ENCODE data around the gene NFASC. TPM values are rescaled to one million over a fixed set of nuclear protein-coding genes. Genes with fewer than 3 reads are reported as not detected.

The NFASC gene
- total and polyA plus RNA-seq, 2 experiments from 2014 or later: 0.75 to 2.2 TPM

DNA sequence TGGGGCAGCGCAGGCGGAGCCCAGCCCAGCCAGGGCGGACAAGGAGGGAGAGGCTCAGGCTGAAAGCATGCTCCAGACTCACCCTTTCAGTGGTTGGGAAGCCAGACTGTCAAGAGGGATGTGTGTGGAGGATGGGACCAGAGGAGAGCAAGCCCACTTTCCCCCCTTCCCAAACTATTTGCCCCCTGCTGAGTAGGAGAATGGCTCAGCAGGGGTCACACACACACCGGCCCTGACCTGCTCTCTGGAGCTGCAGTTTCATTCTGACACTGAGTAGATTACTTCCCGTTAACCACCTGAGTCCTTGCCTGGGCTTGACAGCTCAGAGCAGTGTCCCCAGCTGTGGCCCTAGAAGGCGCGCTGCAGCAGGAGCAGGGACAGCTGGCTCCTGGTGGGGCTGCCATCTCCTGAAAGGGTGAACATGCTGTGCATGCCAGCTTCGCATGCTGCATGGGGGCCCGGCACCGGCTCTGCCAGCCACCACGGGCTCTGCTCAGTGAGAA lies 120.7 kb downstream of the NFASC start:
- no peak overlapping the region for H3K27ac ChIP-seq
- 56% methylated on average over 11 of the region's 11 CpGs for WGBS (ENCODE audit: low lambda C conversion rate, missing lambda C conversion rate)
- no peak overlapping the region for H2AFZ ChIP-seq

DNA sequence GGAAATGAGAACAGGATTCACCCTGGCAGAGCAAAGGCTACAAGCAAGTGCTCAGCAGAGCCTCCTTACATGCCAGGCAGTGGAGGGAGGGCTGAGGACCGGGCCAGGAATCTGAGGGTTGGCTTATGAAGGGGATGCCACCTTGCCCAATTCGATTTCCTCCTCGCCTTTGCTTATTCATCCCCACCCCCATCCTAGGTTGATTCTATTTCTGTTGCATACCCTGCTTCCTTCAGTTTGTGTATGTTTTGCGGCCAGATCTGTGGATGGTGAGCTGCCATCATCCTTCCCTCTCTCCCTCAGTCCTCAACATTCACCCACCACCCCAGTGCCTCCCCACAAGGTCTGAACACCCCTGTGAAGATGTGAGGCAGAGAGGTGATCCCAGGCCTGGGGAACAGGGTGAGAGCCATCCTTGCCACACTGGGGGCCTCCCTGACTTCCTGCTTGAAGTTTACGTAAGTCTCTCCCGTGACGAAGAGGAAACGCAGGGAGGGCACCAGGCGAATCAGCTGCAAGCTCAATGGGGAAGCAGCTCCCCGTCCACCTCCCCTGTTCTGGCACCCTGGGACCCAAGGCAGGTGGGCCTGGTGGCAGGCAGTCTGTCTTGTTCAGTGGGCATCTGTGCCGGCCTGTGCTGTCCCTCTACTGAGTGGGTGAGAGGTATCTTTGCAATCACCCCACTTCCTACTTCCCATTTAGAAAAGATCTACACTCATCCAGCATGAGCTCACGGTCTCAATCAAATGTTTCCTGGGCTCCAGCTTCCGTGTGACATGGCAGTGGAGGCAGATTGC lies 121.7 kb downstream of the NFASC start:
- 83% methylated on average over 13 of the region's 13 CpGs for WGBS (ENCODE audit: low lambda C conversion rate, missing lambda C conversion rate)
- TF ChIP-seq, protein P1, sequence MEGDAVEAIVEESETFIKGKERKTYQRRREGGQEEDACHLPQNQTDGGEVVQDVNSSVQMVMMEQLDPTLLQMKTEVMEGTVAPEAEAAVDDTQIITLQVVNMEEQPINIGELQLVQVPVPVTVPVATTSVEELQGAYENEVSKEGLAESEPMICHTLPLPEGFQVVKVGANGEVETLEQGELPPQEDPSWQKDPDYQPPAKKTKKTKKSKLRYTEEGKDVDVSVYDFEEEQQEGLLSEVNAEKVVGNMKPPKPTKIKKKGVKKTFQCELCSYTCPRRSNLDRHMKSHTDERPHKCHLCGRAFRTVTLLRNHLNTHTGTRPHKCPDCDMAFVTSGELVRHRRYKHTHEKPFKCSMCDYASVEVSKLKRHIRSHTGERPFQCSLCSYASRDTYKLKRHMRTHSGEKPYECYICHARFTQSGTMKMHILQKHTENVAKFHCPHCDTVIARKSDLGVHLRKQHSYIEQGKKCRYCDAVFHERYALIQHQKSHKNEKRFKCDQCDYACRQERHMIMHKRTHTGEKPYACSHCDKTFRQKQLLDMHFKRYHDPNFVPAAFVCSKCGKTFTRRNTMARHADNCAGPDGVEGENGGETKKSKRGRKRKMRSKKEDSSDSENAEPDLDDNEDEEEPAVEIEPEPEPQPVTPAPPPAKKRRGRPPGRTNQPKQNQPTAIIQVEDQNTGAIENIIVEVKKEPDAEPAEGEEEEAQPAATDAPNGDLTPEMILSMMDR (IDR thresholded peaks at IDR 0.05; ENCODE audit: poor library complexity): no peak
- no peak for TF ChIP-seq EZH2phosphoT487 (IDR thresholded peaks at IDR 0.05; ENCODE audit: low read depth, severe bottlenecking, unreplicated experiment)
- TF ChIP-seq EZH2 (IDR thresholded peaks at IDR 0.05; ENCODE audit: borderline replicate concordance): no peak
- DNase-seq (ENCODE audit: low spot score): no peak

More for the DNA sequence above, 120.7 kb downstream of the NFASC start:
- Histone ChIP-seq H3K4me2 (no peak overlapping the region), H4K20me1 (ENCODE audit: insufficient read depth, poor library complexity, severe bottlenecking) (no peaks in the 10 kb centered on the region), H3K27me3 (peaks cover 15% of the 10 kb centered on the region), H3K4me1 (ENCODE audit: insufficient read depth) (peaks cover 16% of the 10 kb centered on the region), H3K9me2 (replicated peaks; ENCODE audit: insufficient read depth) (no peaks in the 10 kb centered on the region), H3K9me3 (ENCODE audit: low read depth) (no peaks in the 10 kb centered on the region), H3K36me3 (replicated peaks; ENCODE audit: insufficient read depth, low read depth) (no peaks in the 10 kb centered on the region), H3K79me2 (no peaks in the 10 kb centered on the region), H3K4me3 (no peak overlapping the region)
- DNase-seq (ENCODE audit: low spot score): no peak
- no peak for TF ChIP-seq EZH2 (IDR thresholded peaks at IDR 0.05; ENCODE audit: borderline replicate concordance)
- TF ChIP-seq, protein P1 (IDR thresholded peaks at IDR 0.05; ENCODE audit: poor library complexity): no peak
- TF ChIP-seq EZH2phosphoT487 (IDR thresholded peaks at IDR 0.05; ENCODE audit: low read depth, severe bottlenecking, unreplicated experiment): no peak

DNA sequence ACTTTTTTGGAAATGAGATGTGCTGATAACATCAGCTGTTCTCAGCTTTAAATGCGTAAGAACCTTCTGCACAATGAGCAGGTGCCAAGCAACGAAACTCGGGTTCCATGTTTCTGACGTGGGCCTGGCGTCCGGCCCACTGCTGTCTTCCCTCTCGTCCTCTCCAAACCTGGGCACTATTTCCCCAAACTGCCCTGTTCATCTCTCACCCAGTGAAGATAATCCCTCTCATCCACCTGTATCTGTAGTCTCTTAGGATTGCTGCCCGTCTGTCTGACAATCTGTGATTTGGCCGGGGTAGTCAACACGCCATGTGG lies 122.3 kb downstream of the NFASC start:
- no peaks in the 10 kb centered on the region for H4K20me1 ChIP-seq (ENCODE audit: insufficient read depth, poor library complexity, severe bottlenecking)
- H3K79me2 ChIP-seq: no peaks in the 10 kb centered on the region
- H3K9me2 ChIP-seq (replicated peaks; ENCODE audit: insufficient read depth): no peaks in the 10 kb centered on the region
- no peak overlapping the region for H2AFZ ChIP-seq
- H3K27ac ChIP-seq: no peak overlapping the region
- no peaks in the 10 kb centered on the region for H3K9me3 ChIP-seq (ENCODE audit: low read depth)
- H3K4me2 ChIP-seq: no peak overlapping the region
- TF ChIP-seq EZH2phosphoT487 (IDR thresholded peaks at IDR 0.05; ENCODE audit: low read depth, severe bottlenecking, unreplicated experiment) (no peak), EZH2 (IDR thresholded peaks at IDR 0.05; ENCODE audit: borderline replicate concordance) (no peak)
- TF ChIP-seq, protein P1 (IDR thresholded peaks at IDR 0.05; ENCODE audit: poor library complexity): no peak
- H3K4me3 ChIP-seq: no peak overlapping the region
- peaks cover 25% of the 10 kb centered on the region for H3K4me1 ChIP-seq (ENCODE audit: insufficient read depth)
- WGBS (ENCODE audit: low lambda C conversion rate, missing lambda C conversion rate): 96% methylated on average over 10 of the region's 10 CpGs
- H3K27me3 ChIP-seq: peaks cover 15% of the 10 kb centered on the region
- DNase-seq (ENCODE audit: low spot score): no peak
- no peaks in the 10 kb centered on the region for H3K36me3 ChIP-seq (replicated peaks; ENCODE audit: insufficient read depth, low read depth)

More for the DNA sequence above, 121.7 kb downstream of the NFASC start:
- Histone ChIP-seq H3K4me1 (ENCODE audit: insufficient read depth) (peaks cover 19% of the 10 kb centered on the region), H3K4me2 (no peak overlapping the region), H3K27ac (no peak overlapping the region), H3K27me3 (peaks cover 15% of the 10 kb centered on the region), H2AFZ (no peak overlapping the region), H4K20me1 (ENCODE audit: insufficient read depth, poor library complexity, severe bottlenecking) (no peaks in the 10 kb centered on the region), H3K9me3 (ENCODE audit: low read depth) (no peaks in the 10 kb centered on the region), H3K36me3 (replicated peaks; ENCODE audit: insufficient read depth, low read depth) (no peaks in the 10 kb centered on the region), H3K4me3 (no peak overlapping the region), H3K9me2 (replicated peaks; ENCODE audit: insufficient read depth) (no peaks in the 10 kb centered on the region), H3K79me2 (no peaks in the 10 kb centered on the region)

All from hepatocyte (in vitro differentiated cells).